Measurements from ENCODE around the gene ZBTB2.

GRCh38 chr6:151338651-151339200 is 52.6 kb downstream of the ZBTB2 start:
- no peak for TF ChIP-seq CTCF (conservative IDR thresholded peaks at IDR 0.05)
- TF ChIP-seq EZH2 (IDR thresholded peaks at IDR 0.05; ENCODE audit: low read depth) = no peak

Measured in PC-9 (cell line).